Measurements from ENCODE around the gene NAV2.

The NAV2 gene

GRCh38 chr11:19800714-19801519 lies 88.3 kb downstream of the NAV2 start:
- TF ChIP-seq CTCF (IDR thresholded peaks at IDR 0.05; ENCODE audit: low read length, missing control alignments): peak; percentile 26
- DNase-seq (ENCODE audit: low read depth): no peak
- no peak overlapping the region for H3K4me3 ChIP-seq (replicated peaks; ENCODE audit: low read depth, low read length)

GRCh38 chr11:19802773-19803293 lies 90.2 kb downstream of the NAV2 start:
- no peak for TF ChIP-seq CTCF (IDR thresholded peaks at IDR 0.05; ENCODE audit: low read length, missing control alignments)
- no peak overlapping the region for H3K4me3 ChIP-seq (replicated peaks; ENCODE audit: low read depth, low read length)

GRCh38 chr11:19803506-19803998 lies 90.9 kb downstream of the NAV2 start:
- TF ChIP-seq CTCF (IDR thresholded peaks at IDR 0.05; ENCODE audit: low read length, missing control alignments): no peak
- DNase-seq (ENCODE audit: low read depth): no peak
- no peak overlapping the region for H3K4me3 ChIP-seq (replicated peaks; ENCODE audit: low read depth, low read length)

More at GRCh38 chr11:19802773-19803293, 90.2 kb downstream of the NAV2 start:
- no peak for DNase-seq (ENCODE audit: low read depth)

- DNase-seq (ENCODE audit: low read depth): no peak
- no peak overlapping the region for H3K4me3 ChIP-seq (replicated peaks; ENCODE audit: low read depth, low read length)
- TF ChIP-seq CTCF (IDR thresholded peaks at IDR 0.05; ENCODE audit: low read length, missing control alignments): no peak
Observed at GRCh38 chr11:19805376-19805775, 92.7 kb downstream of the NAV2 start.

GRCh38 chr11:19805827-19806226 lies 93.2 kb downstream of the NAV2 start:
- H3K4me3 ChIP-seq (replicated peaks; ENCODE audit: low read depth, low read length): no peak overlapping the region

GRCh38 chr11:19806251-19806650 lies 93.6 kb downstream of the NAV2 start:
- no peak for DNase-seq (ENCODE audit: low read depth)
- TF ChIP-seq CTCF (IDR thresholded peaks at IDR 0.05; ENCODE audit: low read length, missing control alignments): no peak
- no peak overlapping the region for H3K4me3 ChIP-seq (replicated peaks; ENCODE audit: low read depth, low read length)

More at GRCh38 chr11:19805827-19806226, 93.2 kb downstream of the NAV2 start:
- DNase-seq (ENCODE audit: low read depth): no peak
- no peak for TF ChIP-seq CTCF (IDR thresholded peaks at IDR 0.05; ENCODE audit: low read length, missing control alignments)

Data from fibroblast of pulmonary artery (primary cell).